SH-SY5Y (cell line): Measurements from ENCODE around the gene CACNA1E.

Experiments used
- GATA2 ChIP-seq: IDR thresholded peaks from 2 replicates; pipeline ENCODE4 v1.6.1; 2011; ENCODE audit warnings: mild to moderate bottlenecking, low read depth, low read length
- GATA3 ChIP-seq: IDR thresholded peaks from 2 replicates; pipeline ENCODE4 v1.6.1; 2011; ENCODE audit warnings: low read depth, mild to moderate bottlenecking, low read length, moderate library complexity

- TF ChIP-seq GATA3 (no peak), GATA2 (no peak)
Observed at GRCh38 chr1:181525104-181525721, 41.9 kb downstream of the CACNA1E start.
